Measurements from ENCODE around the gene CEP95.

DNA sequence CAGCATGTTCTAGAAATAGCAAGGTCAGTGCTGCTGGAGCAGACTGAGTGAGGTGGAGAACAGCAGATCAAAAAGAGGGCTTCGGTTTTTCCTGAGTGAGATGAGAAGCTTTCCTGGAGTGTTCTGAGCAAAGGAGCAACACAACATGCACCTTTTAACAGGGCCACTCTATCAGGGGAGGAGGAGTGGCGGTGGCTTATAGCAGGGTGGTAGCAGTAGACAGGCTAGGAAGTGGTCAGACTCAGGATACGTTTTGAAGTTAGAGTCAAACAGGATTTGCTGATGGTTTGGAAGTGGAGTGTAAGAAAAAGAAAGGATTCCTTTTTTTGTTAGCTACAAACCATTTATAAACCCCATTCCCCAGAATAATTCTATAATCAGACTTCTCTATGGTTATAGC is 22.4 kb upstream of the CEP95 start:
- TF ChIP-seq CTCF (CRISPR knock-in tag; IDR thresholded peaks at IDR 0.05) (no peak), PRDM10 (CRISPR knock-in tag; IDR thresholded peaks at IDR 0.05; ENCODE audit: low read depth) (no peak), POLR2A (IDR thresholded peaks at IDR 0.05; ENCODE audit: insufficient read depth in 1 of 2, low read depth in 2 of 2, low read length in 2 of 2) (no peak), JUNB (CRISPR knock-in tag; IDR thresholded peaks at IDR 0.05; ENCODE audit: borderline replicate concordance) (no peak), THAP11 (CRISPR knock-in tag; IDR thresholded peaks at IDR 0.05) (no peak)

All from HepG2 (cell line).